Breast epithelium (tissue), 3 donors: Measurements from ENCODE around the gene E2F3.

Experiments
- CTCF ChIP-seq, 3 donors: fragments of 450-650 bp; IDR thresholded peaks; one replicate each; pipeline ENCODE4 v1.5.1; 2016 to 2017; ENCODE audit warnings: antibody characterized with exemption in 3 of 3, mild to moderate bottlenecking in 3 of 3, moderate library complexity in 3 of 3
- POLR2A ChIP-seq: fragments of 450-650 bp; IDR thresholded peaks from one replicate; pipeline ENCODE4 v1.6.1; 2016; ENCODE audit warnings: antibody characterized with exemption, mild to moderate bottlenecking, moderate library complexity
- POLR2AphosphoS5 ChIP-seq, 3 donors: sonication (generic); formaldehyde crosslinking; IDR thresholded peaks; one replicate each; pipeline ENCODE4 v1.6.1; 2017; ENCODE audit warnings: antibody characterized with exemption in 3 of 3

- TF ChIP-seq CTCF (IDR thresholded peaks at IDR 0.05) (no peak), POLR2AphosphoS5 (IDR thresholded peaks at IDR 0.05) (no peak), POLR2A (no peak)
Measured at GRCh38 chr6:20448828-20449227, 47.1 kb downstream of the E2F3 start.
